ENCODE data around the gene TNFRSF11A.

TNFRSF11A gene

GRCh38 chr18:62369129-62369644 lies 44.1 kb downstream of the TNFRSF11A start:
- H3K79me1 ChIP-seq (ENCODE audit: low read length): no peaks in the 10 kb centered on the region
- DNase-seq: no peak
- no peak overlapping the region for H2BK12ac ChIP-seq (ENCODE audit: low read length)
- no peak overlapping the region for H3K4me3 ChIP-seq (ENCODE audit: low read depth, low read length)
- H3K4me2 ChIP-seq (ENCODE audit: low read length): no peak overlapping the region
- no peak overlapping the region for H2BK120ac ChIP-seq (ENCODE audit: insufficient read depth, low read length, poor library complexity)
- no peaks in the 10 kb centered on the region for H3K9me3 ChIP-seq (ENCODE audit: insufficient read depth, low read depth, low read length)
- H3K4me1 ChIP-seq (ENCODE audit: control insufficient read depth in 1 of 2, insufficient read depth in 2 of 2, low read length in 2 of 2): no peaks in the 10 kb centered on the region
- H4K8ac ChIP-seq (ENCODE audit: low read depth, low read length): no peak overlapping the region
- H4K91ac ChIP-seq (ENCODE audit: low read depth, low read length): no peak overlapping the region
- no CpG with 5 or more reads among the region's 9 CpGs for WGBS (ENCODE audit: extremely low coverage, insufficient coverage, insufficient read length)
- no peak overlapping the region for H3K18ac ChIP-seq (ENCODE audit: low read length)
- no peaks in the 10 kb centered on the region for H3K79me2 ChIP-seq (ENCODE audit: control insufficient read depth, insufficient read depth, low read length, poor library complexity)
- no peak overlapping the region for H3K23ac ChIP-seq (ENCODE audit: low read length)
- no peak overlapping the region for H3K14ac ChIP-seq (ENCODE audit: low read length)
- H3K36me3 ChIP-seq (ENCODE audit: control insufficient read depth in 1 of 2, insufficient read depth in 2 of 2, low read length in 2 of 2): no peaks in the 10 kb centered on the region
- H2AK5ac ChIP-seq (ENCODE audit: low read length): no peak overlapping the region
- H2AFZ ChIP-seq (ENCODE audit: insufficient read depth, low read length, poor library complexity): no peak overlapping the region
- H3K4ac ChIP-seq (ENCODE audit: low read depth, low read length): no peak overlapping the region
- no peaks in the 10 kb centered on the region for H3K27me3 ChIP-seq (ENCODE audit: insufficient read depth, low read length)
- H3K27ac ChIP-seq (ENCODE audit: low read depth, low read length): no peak overlapping the region
- H3K9ac ChIP-seq (ENCODE audit: low read length): peak overlapping the region; percentile 51
- no peak overlapping the region for H2BK5ac ChIP-seq (ENCODE audit: low read depth, low read length, poor library complexity)
- H4K12ac ChIP-seq (ENCODE audit: low read depth, low read length): no peak overlapping the region

GRCh38 chr18:62370366-62370765 lies 45.3 kb downstream of the TNFRSF11A start:
- DNase-seq: no peak

GRCh38 chr18:62371436-62371835 lies 46.3 kb downstream of the TNFRSF11A start:
- H3K4me1 ChIP-seq (ENCODE audit: control insufficient read depth in 1 of 2, insufficient read depth in 2 of 2, low read length in 2 of 2): no peaks in the 10 kb centered on the region
- no peak overlapping the region for H2BK12ac ChIP-seq (ENCODE audit: low read length)
- no peaks in the 10 kb centered on the region for H3K79me1 ChIP-seq (ENCODE audit: low read length)
- H3K9ac ChIP-seq (ENCODE audit: low read length): no peak overlapping the region
- no peak overlapping the region for H4K91ac ChIP-seq (ENCODE audit: low read depth, low read length)
- no peak overlapping the region for H3K14ac ChIP-seq (ENCODE audit: low read length)
- H3K9me3 ChIP-seq (ENCODE audit: insufficient read depth, low read depth, low read length): no peaks in the 10 kb centered on the region
- no peak overlapping the region for H3K4me2 ChIP-seq (ENCODE audit: low read length)
- no peak overlapping the region for H3K4ac ChIP-seq (ENCODE audit: low read depth, low read length)
- no peak overlapping the region for H3K27ac ChIP-seq (ENCODE audit: low read depth, low read length)
- H2AK5ac ChIP-seq (ENCODE audit: low read length): no peak overlapping the region
- H3K23ac ChIP-seq (ENCODE audit: low read length): no peak overlapping the region
- no peak overlapping the region for H4K8ac ChIP-seq (ENCODE audit: low read depth, low read length)
- no peak overlapping the region for H2BK5ac ChIP-seq (ENCODE audit: low read depth, low read length, poor library complexity)
- no peak for DNase-seq
- no peaks in the 10 kb centered on the region for H3K36me3 ChIP-seq (ENCODE audit: control insufficient read depth in 1 of 2, insufficient read depth in 2 of 2, low read length in 2 of 2)
- no peak overlapping the region for H3K4me3 ChIP-seq (ENCODE audit: low read depth, low read length)
- no peak overlapping the region for H3K18ac ChIP-seq (ENCODE audit: low read length)
- no peak overlapping the region for H2AFZ ChIP-seq (ENCODE audit: insufficient read depth, low read length, poor library complexity)
- no peak overlapping the region for H4K12ac ChIP-seq (ENCODE audit: low read depth, low read length)
- H3K79me2 ChIP-seq (ENCODE audit: control insufficient read depth, insufficient read depth, low read length, poor library complexity): no peaks in the 10 kb centered on the region
- WGBS (ENCODE audit: extremely low coverage, insufficient coverage, insufficient read length): no CpG with 5 or more reads among the region's 10 CpGs
- no peaks in the 10 kb centered on the region for H3K27me3 ChIP-seq (ENCODE audit: insufficient read depth, low read length)
- H2BK120ac ChIP-seq (ENCODE audit: insufficient read depth, low read length, poor library complexity): no peak overlapping the region

More at GRCh38 chr18:62370366-62370765, 45.3 kb downstream of the TNFRSF11A start:
- H2BK120ac ChIP-seq (ENCODE audit: insufficient read depth, low read length, poor library complexity): no peak overlapping the region
- H3K36me3 ChIP-seq (ENCODE audit: control insufficient read depth in 1 of 2, insufficient read depth in 2 of 2, low read length in 2 of 2): no peaks in the 10 kb centered on the region
- no peak overlapping the region for H3K27ac ChIP-seq (ENCODE audit: low read depth, low read length)
- no CpG with 5 or more reads among the region's 4 CpGs for WGBS (ENCODE audit: extremely low coverage, insufficient coverage, insufficient read length)
- H3K27me3 ChIP-seq (ENCODE audit: insufficient read depth, low read length): no peaks in the 10 kb centered on the region
- no peak overlapping the region for H3K4ac ChIP-seq (ENCODE audit: low read depth, low read length)
- H3K18ac ChIP-seq (ENCODE audit: low read length): no peak overlapping the region
- no peaks in the 10 kb centered on the region for H3K79me1 ChIP-seq (ENCODE audit: low read length)
- H3K9me3 ChIP-seq (ENCODE audit: insufficient read depth, low read depth, low read length): no peaks in the 10 kb centered on the region
- no peak overlapping the region for H3K4me2 ChIP-seq (ENCODE audit: low read length)
- no peak overlapping the region for H3K4me3 ChIP-seq (ENCODE audit: low read depth, low read length)
- no peak overlapping the region for H3K9ac ChIP-seq (ENCODE audit: low read length)
- H4K12ac ChIP-seq (ENCODE audit: low read depth, low read length): no peak overlapping the region
- no peak overlapping the region for H3K23ac ChIP-seq (ENCODE audit: low read length)
- H4K8ac ChIP-seq (ENCODE audit: low read depth, low read length): no peak overlapping the region
- H2AK5ac ChIP-seq (ENCODE audit: low read length): no peak overlapping the region
- no peak overlapping the region for H2AFZ ChIP-seq (ENCODE audit: insufficient read depth, low read length, poor library complexity)
- H2BK12ac ChIP-seq (ENCODE audit: low read length): no peak overlapping the region
- no peak overlapping the region for H2BK5ac ChIP-seq (ENCODE audit: low read depth, low read length, poor library complexity)
- no peaks in the 10 kb centered on the region for H3K4me1 ChIP-seq (ENCODE audit: control insufficient read depth in 1 of 2, insufficient read depth in 2 of 2, low read length in 2 of 2)
- H4K91ac ChIP-seq (ENCODE audit: low read depth, low read length): no peak overlapping the region
- H3K14ac ChIP-seq (ENCODE audit: low read length): no peak overlapping the region
- H3K79me2 ChIP-seq (ENCODE audit: control insufficient read depth, insufficient read depth, low read length, poor library complexity): no peaks in the 10 kb centered on the region

GRCh38 chr18:62372156-62372555 lies 47.0 kb downstream of the TNFRSF11A start:
- H2BK12ac ChIP-seq (ENCODE audit: low read length): no peak overlapping the region
- H3K27me3 ChIP-seq (ENCODE audit: insufficient read depth, low read length): no peaks in the 10 kb centered on the region
- no peak overlapping the region for H3K27ac ChIP-seq (ENCODE audit: low read depth, low read length)
- no peak overlapping the region for H2AK5ac ChIP-seq (ENCODE audit: low read length)
- no peak overlapping the region for H4K8ac ChIP-seq (ENCODE audit: low read depth, low read length)
- no peaks in the 10 kb centered on the region for H3K9me3 ChIP-seq (ENCODE audit: insufficient read depth, low read depth, low read length)
- H2BK120ac ChIP-seq (ENCODE audit: insufficient read depth, low read length, poor library complexity): no peak overlapping the region
- no peak overlapping the region for H3K9ac ChIP-seq (ENCODE audit: low read length)
- no peak overlapping the region for H2BK5ac ChIP-seq (ENCODE audit: low read depth, low read length, poor library complexity)
- no peak for DNase-seq
- no peak overlapping the region for H3K4me3 ChIP-seq (ENCODE audit: low read depth, low read length)
- H3K79me1 ChIP-seq (ENCODE audit: low read length): no peaks in the 10 kb centered on the region
- H3K14ac ChIP-seq (ENCODE audit: low read length): no peak overlapping the region
- H3K4me1 ChIP-seq (ENCODE audit: control insufficient read depth in 1 of 2, insufficient read depth in 2 of 2, low read length in 2 of 2): no peaks in the 10 kb centered on the region
- H3K4me2 ChIP-seq (ENCODE audit: low read length): no peak overlapping the region
- H4K12ac ChIP-seq (ENCODE audit: low read depth, low read length): no peak overlapping the region
- no peaks in the 10 kb centered on the region for H3K79me2 ChIP-seq (ENCODE audit: control insufficient read depth, insufficient read depth, low read length, poor library complexity)
- WGBS (ENCODE audit: extremely low coverage, insufficient coverage, insufficient read length): no CpG with 5 or more reads among the region's 5 CpGs
- no peak overlapping the region for H3K4ac ChIP-seq (ENCODE audit: low read depth, low read length)
- no peak overlapping the region for H2AFZ ChIP-seq (ENCODE audit: insufficient read depth, low read length, poor library complexity)
- H3K23ac ChIP-seq (ENCODE audit: low read length): no peak overlapping the region
- H4K91ac ChIP-seq (ENCODE audit: low read depth, low read length): no peak overlapping the region
- H3K18ac ChIP-seq (ENCODE audit: low read length): no peak overlapping the region
- no peaks in the 10 kb centered on the region for H3K36me3 ChIP-seq (ENCODE audit: control insufficient read depth in 1 of 2, insufficient read depth in 2 of 2, low read length in 2 of 2)

All from trophoblast cell (in vitro differentiated cells and primary cell).